ENCODE results near the gene RGS7BP. TPM values are rescaled to one million over a fixed set of nuclear protein-coding genes. Genes with fewer than 3 reads are reported as not detected.

Gene RGS7BP
- total RNA-seq, 1 experiment from 2014 or later: not detected

GRCh38 chr5:64615895-64616294 is 110.1 kb downstream of the RGS7BP start:
- TF ChIP-seq RAD21 (IDR thresholded peaks at IDR 0.05; ENCODE audit: low read depth): no peak
- Histone ChIP-seq H3K4me2 (ENCODE audit: low read length) (no peak overlapping the region), H3K9ac (ENCODE audit: low read length) (no peak overlapping the region), H4K20me1 (ENCODE audit: insufficient read depth) (no peaks in the 10 kb centered on the region), H3K9me2 (ENCODE audit: insufficient read depth) (no peaks in the 10 kb centered on the region), H3K9me3 (ENCODE audit: control insufficient read depth in 1 of 2, insufficient read depth in 1 of 2, low read depth in 1 of 2, low read length in 2 of 2) (no peaks in the 10 kb centered on the region), H3K27me3 (ENCODE audit: insufficient read depth, low read length) (peaks cover 22% of the 10 kb centered on the region), H3K36me3 (ENCODE audit: control insufficient read depth in 1 of 2, insufficient read depth in 2 of 2, low read length in 2 of 2) (no peaks in the 10 kb centered on the region), H3K79me2 (ENCODE audit: insufficient read depth, low read length) (no peaks in the 10 kb centered on the region), H2AFZ (ENCODE audit: low read depth, low read length, poor library complexity, severe bottlenecking) (no peak overlapping the region), H3K27ac (ENCODE audit: low read depth, low read length) (no peak overlapping the region), H3K4me1 (ENCODE audit: control insufficient read depth in 1 of 2, insufficient read depth in 2 of 2, low read length in 2 of 2) (no peaks in the 10 kb centered on the region), H3K4me3 (replicated peaks in 1 of 2; ENCODE audit: low read depth in 1 of 2, low read length in 2 of 2) (no peak overlapping the region)
- BruUV-seq (replicated peaks): no TSS peak
- RAD21 ChIA-PET (ENCODE audit: low non-redundant PET in 1 of 2, low total read pairs in 2 of 2, uncharacterized antibody in 2 of 2, unreplicated experiment in 2 of 2): no interaction called here
- POLR2A ChIA-PET: no interaction called here
- CTCF ChIA-PET: no interaction called here
- intact Hi-C loops (cut with micrococcal nuclease): no loop called here
- DNase-seq (ENCODE audit: low read depth, low spot score) (no peak), ATAC-seq (no peak)

GRCh38 chr5:64619609-64620008 is 113.8 kb downstream of the RGS7BP start:
- intact Hi-C loops (cut with micrococcal nuclease): no loop called here
- ChIA-PET RAD21 (ENCODE audit: low non-redundant PET in 1 of 2, low total read pairs in 2 of 2, uncharacterized antibody in 2 of 2, unreplicated experiment in 2 of 2) (no interaction called here), POLR2A (no interaction called here), CTCF (no interaction called here)
- Histone ChIP-seq H3K4me3 (replicated peaks in 1 of 2; ENCODE audit: low read depth in 1 of 2, low read length in 2 of 2) (no peak overlapping the region), H3K27ac (ENCODE audit: low read depth, low read length) (no peak overlapping the region), H3K9me2 (ENCODE audit: insufficient read depth) (no peaks in the 10 kb centered on the region), H3K4me1 (ENCODE audit: control insufficient read depth in 1 of 2, insufficient read depth in 2 of 2, low read length in 2 of 2) (no peaks in the 10 kb centered on the region), H3K79me2 (ENCODE audit: insufficient read depth, low read length) (no peaks in the 10 kb centered on the region), H2AFZ (ENCODE audit: low read depth, low read length, poor library complexity, severe bottlenecking) (no peak overlapping the region), H3K36me3 (ENCODE audit: control insufficient read depth in 1 of 2, insufficient read depth in 2 of 2, low read length in 2 of 2) (no peaks in the 10 kb centered on the region), H3K4me2 (ENCODE audit: low read length) (no peak overlapping the region), H4K20me1 (ENCODE audit: insufficient read depth) (no peaks in the 10 kb centered on the region), H3K9ac (ENCODE audit: low read length) (no peak overlapping the region), H3K27me3 (ENCODE audit: insufficient read depth, low read length) (peaks cover 29% of the 10 kb centered on the region), H3K9me3 (ENCODE audit: control insufficient read depth in 1 of 2, insufficient read depth in 1 of 2, low read depth in 1 of 2, low read length in 2 of 2) (no peaks in the 10 kb centered on the region)
- DNase-seq (ENCODE audit: low read depth, low spot score): no peak
- ATAC-seq: no peak
- BruUV-seq (replicated peaks): no TSS peak
- TF ChIP-seq FOSL1 (IDR thresholded peaks at IDR 0.05; ENCODE audit: low read depth) (no peak), SRF (IDR thresholded peaks at IDR 0.05; ENCODE audit: low read depth) (no peak), POLR2A (IDR thresholded peaks at IDR 0.05; ENCODE audit: borderline replicate concordance, extremely low read depth, insufficient read depth, insufficient read length) (no peak), SIN3A (IDR thresholded peaks at IDR 0.05; ENCODE audit: low read depth) (no peak), ZNF274 (IDR thresholded peaks at IDR 0.05; ENCODE audit: low read depth, low read length) (no peak), ZBTB33 (IDR thresholded peaks at IDR 0.05; ENCODE audit: extremely low read depth, insufficient replicate concordance, low read length) (no peak), REST (IDR thresholded peaks at IDR 0.05; ENCODE audit: low read depth) (no peak), RAD21 (IDR thresholded peaks at IDR 0.05; ENCODE audit: low read depth) (no peak), EZH2 (IDR thresholded peaks at IDR 0.05) (no peak), ZFX (IDR thresholded peaks at IDR 0.05) (no peak), SP1 (IDR thresholded peaks at IDR 0.05; ENCODE audit: low read depth) (no peak), ATF3 (IDR thresholded peaks at IDR 0.05) (no peak), POLR2AphosphoS5 (IDR thresholded peaks at IDR 0.05; ENCODE audit: low read depth, low read length) (no peak), ELF1 (IDR thresholded peaks at IDR 0.05; ENCODE audit: borderline replicate concordance, low read depth) (no peak), CEBPB (IDR thresholded peaks at IDR 0.05; ENCODE audit: low read depth) (no peak), JUND (IDR thresholded peaks at IDR 0.05) (no peak), TCF7L2 (IDR thresholded peaks at IDR 0.05; ENCODE audit: borderline replicate concordance, extremely low read depth, insufficient read depth, insufficient read length) (no peak), MAX (IDR thresholded peaks at IDR 0.05) (no peak)
